GM21360 (cell line): ENCODE data around the gene RIC8B.

Experiments
- ATAC-seq: cut with Tn5 transposase; IDR thresholded peaks from one replicate; pipeline ENCODE4 v1.9.1; 2021; ENCODE audit warnings: mild to moderate bottlenecking, moderate library complexity; ENCODE audit not compliant: unreplicated experiment

The RIC8B gene

DNA sequence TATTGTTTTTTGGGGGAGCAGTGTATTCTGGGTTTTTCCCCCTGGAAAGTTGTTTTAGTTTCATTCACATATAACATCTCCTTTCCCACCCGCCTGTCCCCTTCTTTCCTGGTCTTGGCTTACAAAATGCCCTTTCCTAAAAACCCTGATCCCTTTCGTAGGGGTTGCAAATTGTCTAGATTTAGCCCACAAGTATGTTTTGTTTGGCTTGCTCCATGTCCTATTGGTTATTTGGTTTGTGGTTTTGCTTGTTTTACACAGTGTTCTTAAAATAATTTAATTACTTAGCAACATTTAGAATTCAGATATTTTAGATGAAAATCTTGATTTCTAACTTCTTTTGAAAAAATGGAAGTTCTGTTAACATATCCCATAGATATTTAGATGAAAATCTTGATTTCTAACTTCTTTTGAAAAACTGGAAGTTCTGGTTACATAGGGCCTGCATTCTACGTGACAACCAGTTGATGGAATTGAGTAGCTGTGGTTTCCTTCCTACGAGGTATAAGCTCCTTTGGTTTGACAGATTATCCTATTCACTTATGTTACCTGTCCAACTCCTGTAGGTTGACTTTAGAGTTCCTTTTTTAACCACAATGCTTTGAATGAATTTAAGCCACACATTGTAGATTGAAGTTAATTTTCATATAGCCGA, 92.1 kb downstream of the RIC8B start:
- ATAC-seq = no peak

DNA sequence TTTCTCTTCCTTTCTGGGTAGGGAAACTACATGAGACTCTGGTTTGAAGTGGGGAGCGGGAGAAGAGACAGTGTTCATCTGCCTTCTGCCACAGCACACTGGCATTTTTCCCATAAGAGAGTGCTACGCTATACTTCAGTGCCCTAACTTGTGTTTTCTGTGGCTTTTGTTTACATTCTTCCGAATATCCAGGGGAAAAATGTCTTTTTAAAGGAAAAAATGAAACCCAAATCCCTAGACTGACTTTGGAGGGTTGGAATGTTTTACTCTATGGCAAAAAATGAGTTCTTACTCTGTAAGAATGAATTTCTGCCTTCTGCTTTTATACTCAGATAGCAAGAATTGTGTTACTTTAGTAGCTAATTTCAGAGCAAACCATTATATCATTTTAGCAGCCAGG, 93.2 kb downstream of the RIC8B start:
- ATAC-seq = no peak

DNA sequence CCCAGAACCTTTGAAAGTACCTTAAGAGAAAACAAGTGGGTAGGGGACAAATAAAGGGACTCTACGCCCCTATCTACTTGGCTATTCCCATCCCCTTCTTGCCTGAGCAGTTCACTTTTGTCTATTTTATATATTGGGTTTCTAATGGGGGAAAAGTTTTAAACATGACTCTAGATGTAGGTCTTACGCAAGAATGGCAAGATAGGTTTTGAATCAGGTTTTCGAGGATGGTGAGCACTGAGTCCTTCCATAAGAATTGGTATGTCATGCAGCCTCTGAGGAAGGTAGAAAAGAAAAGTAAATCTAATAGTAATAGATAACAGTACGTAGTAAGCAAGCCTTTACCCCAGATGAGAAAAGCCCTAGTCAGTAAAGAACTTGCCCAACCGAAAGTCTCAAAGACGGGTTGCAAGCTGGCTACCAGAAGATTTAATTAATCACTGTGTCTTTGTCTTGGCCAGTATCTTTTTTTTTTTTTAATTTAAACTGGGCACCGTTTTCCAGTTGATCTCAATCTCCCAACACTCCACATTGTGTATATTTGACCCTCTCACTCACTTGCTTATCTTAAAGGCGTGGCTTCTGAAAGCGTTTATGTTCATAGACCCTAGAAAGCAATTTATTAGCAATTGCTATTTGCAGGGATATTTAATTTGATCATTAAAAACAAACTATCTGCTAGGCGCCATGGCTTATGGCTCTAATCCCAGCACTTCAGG, 94.7 kb downstream of the RIC8B start:
- no peak for ATAC-seq

DNA sequence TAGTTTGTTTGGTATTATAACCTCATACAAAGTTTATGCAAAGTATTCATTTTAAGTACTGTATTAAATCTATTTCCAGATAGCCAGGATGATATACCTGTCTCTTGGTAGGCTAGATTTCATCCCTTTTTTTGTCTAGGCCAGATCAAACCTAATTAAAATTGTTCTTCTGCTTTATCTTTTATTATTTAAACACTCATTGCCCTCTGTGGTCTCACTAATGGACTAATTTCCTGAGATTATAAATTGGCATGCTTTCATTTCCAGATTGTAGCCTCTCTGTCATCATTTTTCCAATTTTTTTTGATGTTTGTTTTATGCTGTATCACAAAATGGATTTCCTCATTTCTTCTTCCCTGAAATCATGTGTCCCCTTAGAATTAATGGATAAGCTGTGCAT, 95.6 kb downstream of the RIC8B start:
- no peak for ATAC-seq

DNA sequence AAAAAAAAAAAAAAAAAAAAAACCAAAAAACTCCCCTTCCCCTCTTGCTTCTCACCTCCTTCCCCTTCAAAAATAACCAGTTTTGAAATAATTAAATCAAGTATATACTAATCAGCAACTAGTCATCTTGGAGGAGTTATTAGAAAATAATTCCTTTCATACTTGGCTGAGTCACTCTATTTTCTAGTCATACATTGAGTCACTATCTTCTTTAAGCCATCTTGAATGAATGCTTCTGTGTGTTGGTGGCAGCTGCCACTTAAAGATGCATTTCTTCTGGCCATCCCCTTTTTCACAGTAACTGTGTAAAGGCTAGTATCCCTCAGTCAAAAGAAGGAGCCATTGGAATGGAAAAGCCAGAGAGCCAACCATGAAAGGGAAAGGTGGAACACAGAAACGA, 97.0 kb downstream of the RIC8B start:
- ATAC-seq = no peak

DNA sequence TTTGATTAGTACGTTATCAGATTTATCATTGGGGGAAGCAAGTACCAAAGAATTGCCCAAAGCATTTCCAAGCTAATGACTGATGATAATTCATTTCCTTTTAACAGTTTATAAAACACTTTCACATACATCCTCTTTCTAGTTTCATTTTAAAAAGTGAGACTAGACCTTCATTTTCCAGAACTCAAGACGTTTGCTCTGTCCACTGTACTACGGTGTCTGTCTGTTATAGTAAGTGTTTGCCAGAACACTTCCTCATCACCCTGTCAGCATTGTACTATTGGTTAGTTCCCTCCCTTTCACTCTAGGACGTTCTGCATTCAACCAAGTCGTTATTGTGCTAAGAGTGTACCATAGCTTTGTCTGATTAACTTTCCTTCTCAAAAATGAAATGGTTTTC, 99.5 kb downstream of the RIC8B start:
- ATAC-seq = no peak

DNA sequence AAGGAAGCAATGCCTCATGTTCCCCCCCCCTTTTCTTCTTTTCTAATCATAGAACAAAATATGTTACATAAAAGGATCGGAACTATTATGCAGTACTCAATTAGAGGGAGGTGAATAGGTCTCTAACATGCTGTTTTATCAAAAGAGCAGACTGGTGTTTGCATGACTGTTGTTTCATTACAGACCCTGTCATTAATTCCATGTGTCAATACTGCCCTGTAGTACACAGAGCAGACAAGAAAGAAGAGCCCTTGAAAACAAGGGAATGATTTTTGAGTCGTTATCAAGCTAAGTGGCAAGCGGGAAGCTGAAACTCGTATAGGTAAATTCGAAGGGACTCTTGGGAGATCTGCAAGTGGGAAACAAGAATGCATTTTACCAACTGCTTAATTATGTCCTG, 104.3 kb downstream of the RIC8B start:
- no peak for ATAC-seq

DNA sequence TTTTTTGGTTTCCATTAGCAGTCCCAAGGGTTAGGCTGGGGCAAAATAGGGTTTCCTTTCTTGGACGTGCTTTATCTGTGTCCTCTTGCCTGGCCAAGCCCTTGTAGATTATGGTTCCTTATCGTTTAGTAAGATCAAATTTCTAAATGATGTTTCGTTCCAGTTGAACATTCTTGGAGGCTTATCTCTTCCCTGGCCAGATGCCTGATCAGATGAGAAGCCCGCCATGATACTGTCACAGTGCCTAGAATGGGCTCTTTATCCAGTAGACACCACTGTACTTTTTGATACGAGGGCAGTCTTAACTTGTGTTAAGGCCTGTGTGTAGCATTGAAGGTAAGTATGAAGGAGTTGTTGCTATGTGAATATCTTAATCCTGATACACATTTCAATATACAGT, 105.1 kb downstream of the RIC8B start:
- no peak for ATAC-seq

DNA sequence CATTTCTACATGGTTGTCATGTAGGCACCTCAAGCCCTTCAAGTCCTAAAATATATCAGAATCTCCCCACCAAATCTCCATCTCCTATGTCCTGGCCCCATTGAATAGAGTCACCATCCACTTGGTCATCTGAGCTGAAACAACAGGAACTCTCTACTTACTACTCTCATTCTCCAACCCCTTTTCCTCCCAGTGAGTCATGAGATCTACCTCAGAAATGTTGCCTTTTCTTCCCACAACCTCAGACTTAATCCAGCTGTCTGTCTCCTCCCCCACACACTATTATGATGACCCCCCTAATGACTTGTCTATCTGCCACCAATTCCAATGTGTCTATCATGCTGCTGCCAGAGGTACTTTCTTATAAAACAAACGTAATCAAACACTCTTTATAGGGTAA, 108.9 kb downstream of the RIC8B start:
- no peak for ATAC-seq

DNA sequence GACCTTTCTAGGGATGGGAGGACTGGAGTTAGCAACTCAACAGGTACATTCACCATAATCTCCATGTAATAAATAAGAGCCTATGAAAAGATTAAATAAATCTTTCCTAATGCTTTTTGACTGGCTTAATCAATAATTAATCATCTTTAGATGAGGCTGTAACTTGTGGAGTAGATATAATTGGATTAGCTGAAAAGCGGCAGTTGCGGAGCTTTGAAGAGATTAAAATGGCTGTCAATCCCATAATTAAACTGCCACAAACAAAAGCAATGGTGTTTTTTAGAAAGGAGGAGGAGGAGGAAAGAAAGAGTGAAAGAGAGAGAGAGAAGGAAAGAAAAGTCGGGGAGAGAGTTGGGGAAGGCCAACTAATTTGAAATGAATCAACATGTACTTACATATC, 110.5 kb downstream of the RIC8B start:
- no peak for ATAC-seq

DNA sequence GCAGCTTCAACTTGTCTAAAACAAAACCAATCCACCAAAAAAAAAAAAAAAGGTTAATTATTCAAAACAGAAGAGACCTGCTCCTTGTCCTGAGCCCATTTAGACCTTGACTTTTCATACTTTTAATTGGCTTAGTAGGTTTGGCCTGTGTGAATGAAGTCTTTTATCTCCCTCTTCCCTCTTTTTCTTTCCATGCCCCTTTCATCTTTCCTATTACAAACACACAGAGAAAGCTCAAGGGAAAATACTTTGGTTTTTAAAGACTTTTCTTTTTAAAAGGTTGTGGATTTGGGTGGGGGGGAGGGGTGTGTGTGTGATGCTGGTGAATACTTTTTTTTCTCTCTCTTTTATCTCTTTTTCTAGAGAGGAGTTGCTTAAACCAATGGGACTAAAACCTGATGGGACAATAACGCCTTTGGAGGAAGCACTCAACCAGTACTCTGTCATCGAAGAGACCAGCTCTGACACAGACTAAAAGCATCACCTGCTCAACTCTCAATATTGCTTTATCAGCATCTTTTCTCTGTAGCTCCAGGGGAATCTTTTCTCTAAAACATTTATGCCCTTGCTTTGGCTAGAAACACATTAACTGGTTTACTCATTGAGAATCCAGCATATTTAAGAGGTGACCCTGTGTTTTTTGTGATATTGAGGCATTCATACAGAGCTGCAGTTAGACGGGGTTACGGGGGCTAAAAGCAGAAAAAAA, 111.2 kb downstream of the RIC8B start:
- ATAC-seq = no peak

DNA sequence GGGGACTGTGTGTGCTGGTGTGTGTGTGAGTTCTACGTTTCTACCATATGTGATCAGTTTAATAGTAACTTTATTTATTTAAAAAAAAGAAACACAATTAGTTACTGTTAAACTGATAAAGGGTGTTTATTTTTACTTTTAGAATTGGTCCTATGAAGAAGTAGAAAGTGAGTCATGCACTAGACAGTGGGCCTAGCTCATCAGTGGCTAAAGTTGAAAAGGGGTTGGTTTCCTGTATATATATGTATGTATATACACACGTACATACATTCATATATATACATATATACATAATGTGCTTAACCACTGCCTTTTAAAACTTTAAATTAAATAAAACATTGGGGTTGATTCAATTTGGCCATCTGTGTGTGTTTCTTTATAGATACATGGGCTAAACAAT, 112.5 kb downstream of the RIC8B start:
- ATAC-seq = no peak

DNA sequence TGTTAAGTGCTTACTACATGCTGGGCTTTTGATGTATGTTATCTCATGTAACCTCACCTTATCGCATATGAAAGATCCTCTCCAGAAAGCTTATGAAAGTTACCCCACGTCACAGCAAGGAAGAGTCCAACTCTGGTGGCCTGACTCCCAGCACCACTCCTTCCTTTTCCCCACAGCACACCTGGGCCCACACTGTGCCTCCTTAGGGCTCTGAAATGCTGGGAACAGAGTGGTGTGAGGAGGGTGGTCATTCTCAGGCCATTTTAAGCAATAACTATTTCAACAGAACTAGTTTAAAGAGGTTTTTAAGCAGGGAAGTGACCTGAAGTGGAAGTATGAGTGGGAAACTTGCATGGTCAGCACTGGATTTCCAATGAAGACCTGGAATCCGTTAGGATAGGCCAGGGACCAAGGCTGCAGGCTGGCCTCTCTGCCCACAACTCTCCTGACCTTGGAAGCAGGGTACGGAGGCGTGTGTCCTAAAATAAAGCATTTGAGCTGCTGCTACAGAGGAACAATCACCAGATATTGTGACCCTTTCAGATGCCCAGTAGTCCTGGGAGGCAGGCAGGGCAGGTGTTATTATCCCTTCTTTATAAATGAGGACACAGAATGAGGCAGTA, 114.0 kb downstream of the RIC8B start:
- no peak for ATAC-seq

DNA sequence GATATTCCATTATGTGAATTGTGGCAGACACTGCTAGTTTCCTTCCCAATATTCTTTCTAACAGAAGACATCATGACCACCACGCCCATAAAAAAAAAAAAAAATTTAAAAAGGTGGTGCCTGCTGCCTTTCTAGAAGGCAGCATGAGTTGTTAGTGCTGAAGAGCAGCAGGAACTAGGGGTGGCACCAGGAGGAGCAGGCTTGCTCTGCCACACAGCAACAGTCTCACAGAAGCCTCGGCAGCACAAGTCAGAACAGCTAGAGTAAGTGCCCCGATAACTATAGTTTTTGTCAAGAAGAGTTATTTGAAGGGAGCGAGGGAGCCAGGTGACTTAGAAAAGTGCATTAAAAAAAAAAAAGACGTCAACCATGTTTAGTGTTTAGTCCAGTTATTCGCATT, 114.8 kb downstream of the RIC8B start:
- no peak for ATAC-seq

DNA sequence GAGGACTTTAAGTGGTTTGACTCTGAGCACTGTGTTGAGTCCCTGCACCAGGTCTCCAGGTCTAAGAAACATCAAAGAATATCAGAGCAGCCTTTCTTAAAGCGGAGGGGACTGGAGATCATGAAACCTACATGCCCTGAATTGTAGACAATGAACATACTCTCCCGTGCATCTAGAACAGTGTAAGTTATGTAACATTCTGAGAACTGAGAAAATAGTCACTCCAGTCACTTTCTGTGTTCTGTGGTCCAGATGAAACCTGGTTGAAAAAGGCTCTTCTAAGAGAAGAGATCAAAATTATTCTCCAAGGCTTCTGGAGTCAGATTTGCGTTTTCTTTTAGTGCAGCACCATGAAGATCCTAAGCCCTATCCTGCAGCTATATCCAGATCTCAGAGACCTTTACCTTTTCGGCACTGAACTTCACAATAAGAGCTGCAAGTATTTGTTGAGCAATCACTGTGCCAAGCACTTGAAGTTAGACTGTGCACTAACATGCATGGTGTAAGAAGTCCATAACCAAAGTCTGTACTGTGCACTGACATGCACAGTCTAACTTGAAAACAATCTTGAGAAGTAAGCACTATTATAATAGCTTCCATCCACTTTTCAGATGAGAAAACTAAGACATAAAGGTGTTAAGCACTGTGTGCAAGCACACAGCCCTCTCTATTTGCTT, 115.6 kb downstream of the RIC8B start:
- ATAC-seq = no peak

DNA sequence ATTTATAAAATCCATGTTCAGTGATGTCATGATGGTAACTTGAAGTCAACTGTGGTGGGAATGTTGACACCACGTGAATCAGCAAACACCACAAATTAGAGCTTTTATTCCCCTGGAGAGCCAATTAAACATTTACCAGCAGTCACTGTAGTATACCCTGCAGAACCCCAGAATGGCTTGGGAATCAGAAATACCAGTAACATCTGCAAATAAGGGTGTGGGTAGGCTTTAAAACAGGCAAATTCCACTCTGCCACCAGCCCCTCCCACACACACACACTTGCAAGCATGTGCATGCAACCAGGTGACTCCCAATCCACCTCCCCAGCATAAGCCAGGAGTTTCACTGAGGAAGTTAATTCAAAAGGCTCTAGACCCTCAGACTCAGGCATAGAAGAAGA, 117.6 kb downstream of the RIC8B start:
- no peak for ATAC-seq

DNA sequence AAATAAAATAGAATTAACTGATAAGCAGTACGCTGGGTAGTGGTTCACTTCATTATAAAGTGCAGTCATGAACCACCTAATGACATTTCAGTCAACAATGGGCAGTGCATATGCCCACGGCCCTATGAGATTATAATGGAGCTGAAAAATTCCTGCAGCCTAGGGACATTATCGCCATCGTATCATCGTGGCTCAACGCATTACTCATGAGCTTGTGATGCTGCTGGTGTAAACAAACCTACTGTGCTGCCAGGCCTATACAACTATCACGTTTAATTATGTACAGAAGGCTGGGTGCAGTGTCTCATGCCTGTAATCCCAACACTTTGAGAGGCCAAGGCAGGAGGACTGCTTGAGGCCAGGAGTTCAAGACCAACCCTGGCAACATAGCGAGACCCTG, 119.0 kb downstream of the RIC8B start:
- ATAC-seq = no peak

DNA sequence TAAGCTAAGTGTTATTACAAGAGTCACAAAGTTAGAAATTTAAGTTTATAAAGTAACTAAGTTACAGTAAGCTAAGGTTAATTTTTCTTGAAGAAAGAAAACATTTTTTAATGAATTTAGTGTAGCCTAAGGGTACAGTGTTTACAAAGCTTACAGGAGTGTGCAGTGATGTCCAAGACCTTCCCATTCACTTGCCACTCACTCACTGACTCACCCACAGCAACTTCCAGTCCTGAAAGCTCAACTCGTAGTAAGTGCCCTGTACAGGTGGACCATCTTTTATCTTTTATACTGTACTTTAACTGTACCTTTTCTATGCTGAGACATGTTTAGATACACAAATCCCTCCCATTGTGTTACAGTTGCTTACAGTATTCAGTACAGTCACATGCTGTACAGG, 120.3 kb downstream of the RIC8B start:
- ATAC-seq = no peak

DNA sequence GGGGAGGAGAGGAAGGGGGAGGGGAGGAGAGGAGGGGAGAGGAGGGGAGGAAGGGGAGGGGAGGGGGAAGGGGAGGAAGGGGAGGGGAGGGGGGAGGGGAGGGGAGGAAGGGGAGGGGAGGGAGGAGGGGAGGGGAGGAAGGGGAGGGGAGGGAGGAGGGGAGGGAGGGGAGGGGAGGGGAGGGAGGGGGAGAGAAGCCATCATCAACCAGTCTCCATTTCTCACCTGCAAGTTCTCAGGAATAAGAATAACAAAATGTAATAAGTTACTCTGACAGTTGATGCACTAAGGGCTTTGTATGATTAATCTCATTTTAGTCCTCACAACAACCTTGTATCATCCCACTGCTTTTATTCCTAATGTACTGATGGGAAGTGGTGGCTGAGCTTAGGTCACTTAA, 122.1 kb downstream of the RIC8B start:
- ATAC-seq = no peak

DNA sequence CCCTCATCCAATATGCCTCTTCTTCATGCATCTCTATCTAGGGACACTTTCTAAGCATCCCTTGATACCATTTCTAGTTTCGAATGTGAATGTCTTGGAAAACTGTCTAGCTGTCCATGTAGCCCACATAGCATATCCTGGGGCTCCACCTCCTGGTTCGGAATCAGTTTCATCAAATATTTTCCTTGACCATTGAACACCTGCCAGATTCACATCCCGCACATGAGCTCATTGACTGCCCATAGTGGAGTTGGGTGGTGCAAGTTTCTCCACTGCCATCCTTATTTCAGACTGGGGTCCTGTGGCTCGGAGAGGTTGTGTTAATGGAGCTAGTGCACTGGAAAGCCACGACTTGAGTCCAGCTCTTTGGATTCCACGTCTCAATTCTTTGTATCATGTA, 122.6 kb downstream of the RIC8B start:
- no peak for ATAC-seq
